HG02798 (cell line): Measurements from ENCODE around the gene RILPL1.
"Not testable (repeated sequence)": the region's sequence is repeated elsewhere in the genome, so short reads cannot be mapped to it uniquely, and the experiment has no call there.

ENCODE experiments used
- ATAC-seq: cut with Tn5 transposase; IDR thresholded peaks from one replicate; pipeline ENCODE4 v1.9.1; 2021; ENCODE audit warnings: mild to moderate bottlenecking; ENCODE audit not compliant: unreplicated experiment, poor library complexity

The RILPL1 gene

GRCh38 chr12:123533672-123534643 lies at the start of gene RILPL1:
TSS of gene RILPL1 (minus strand) at chr12:123533719. CDS start at chr12:123533482, 237 bp downstream.
- ATAC-seq, result peak; percentile 74

DNA sequence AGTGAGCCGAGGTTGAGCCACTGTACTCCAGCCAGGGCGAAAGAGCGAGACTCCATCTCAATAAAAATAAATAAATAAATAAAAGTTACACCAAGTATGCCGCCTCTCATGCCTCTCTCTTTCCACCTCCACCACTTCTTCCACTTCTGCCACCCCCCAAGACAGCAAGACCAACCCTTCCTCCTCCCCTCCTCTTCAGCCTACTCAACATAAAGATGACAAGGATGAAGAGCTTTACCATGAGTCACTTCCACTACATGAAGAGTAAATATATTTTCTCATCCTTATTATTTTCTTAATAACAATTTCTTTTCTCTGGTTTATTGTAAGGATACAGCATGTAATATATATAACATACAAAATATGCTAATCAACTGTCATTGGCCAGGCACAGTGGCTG lies 47.3 kb upstream of the RILPL1 start:
- ATAC-seq, result no peak

GRCh38 chr12:123578829-123579228 lies 45.3 kb upstream of the RILPL1 start:
- ATAC-seq, result not testable (repeated sequence)

DNA sequence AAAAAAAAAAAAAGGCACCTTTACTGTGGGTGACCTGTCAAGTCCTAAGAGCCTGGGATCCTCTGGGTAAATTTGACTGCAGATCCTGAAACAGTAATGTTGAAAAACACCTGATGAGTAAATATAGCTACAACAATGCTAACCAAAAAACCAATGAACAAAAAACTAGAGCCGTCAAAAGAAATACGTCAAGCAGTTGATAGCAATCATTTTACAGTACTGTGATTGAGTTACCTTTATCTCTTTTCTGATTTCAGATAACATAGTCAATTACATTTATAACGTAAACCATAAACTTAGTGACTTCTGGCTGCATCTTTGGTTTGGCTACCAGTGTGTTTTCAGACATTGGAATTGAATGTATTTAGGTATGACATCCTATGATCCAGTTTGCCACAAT lies 44.7 kb upstream of the RILPL1 start:
- ATAC-seq, result no peak

DNA sequence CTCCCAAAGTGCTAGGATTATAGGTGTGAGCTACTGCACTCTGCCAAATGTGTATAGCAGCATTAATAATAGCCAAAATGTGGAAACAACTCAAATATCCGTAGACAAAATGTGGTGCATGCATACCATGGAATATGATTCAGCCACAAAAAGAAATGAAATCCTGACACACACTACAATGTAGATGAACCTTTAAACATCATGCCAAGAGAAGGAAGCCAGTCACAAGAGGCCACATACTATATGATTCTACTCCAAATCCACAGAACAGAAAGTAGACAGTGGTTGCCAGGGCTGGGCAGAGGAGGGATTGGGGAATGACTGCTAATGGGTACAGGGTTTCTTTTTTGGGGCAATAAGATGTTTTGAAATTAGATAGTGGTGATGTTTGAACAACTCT lies 43.1 kb upstream of the RILPL1 start:
- ATAC-seq, result no peak

GRCh38 chr12:123573870-123574269 lies 40.4 kb upstream of the RILPL1 start:
- no peak for ATAC-seq

- ATAC-seq, result no peak
Measured at GRCh38 chr12:123572391-123572790, 38.9 kb upstream of the RILPL1 start.

- ATAC-seq, result no peak
Measured at GRCh38 chr12:123571343-123571813, 37.9 kb upstream of the RILPL1 start.

DNA sequence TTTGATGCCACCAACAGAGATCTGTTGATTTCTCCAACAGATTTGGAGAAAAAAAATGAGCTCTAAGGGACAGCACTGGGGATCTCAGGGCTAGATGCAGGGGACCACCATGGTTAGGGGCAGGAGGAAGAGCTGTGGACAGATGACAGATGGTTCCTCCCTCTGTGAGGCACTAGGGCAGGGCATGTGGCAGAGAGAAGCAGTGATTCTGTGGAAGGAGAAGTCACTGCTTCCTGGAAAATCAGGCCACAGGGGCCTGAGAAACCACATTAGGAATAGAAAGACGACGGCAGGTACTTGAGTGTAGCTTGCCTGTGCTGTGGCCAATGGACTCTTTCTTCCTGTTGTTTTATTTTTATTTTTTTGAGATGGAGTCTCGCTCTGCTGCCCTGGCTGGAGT lies 25.9 kb upstream of the RILPL1 start:
- ATAC-seq, result no peak

DNA sequence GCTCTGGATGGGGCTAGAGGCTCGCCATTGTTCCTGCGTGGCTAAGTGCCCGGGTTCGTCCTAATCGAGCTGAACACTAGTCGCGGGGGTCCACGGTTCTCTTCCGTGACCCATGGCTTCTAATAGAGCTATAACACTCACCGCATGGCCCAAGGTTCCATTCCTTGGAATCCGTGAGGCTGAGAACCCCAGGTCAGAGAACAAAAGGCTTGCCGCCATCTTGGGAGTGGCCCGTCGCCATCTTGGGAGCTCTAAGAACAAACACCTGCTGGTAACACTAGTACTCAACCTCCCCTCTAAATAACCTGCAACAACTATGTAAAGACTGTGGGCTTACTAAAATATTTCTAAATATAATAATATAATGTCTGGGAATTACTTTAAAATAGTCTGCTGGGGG lies 25.0 kb upstream of the RILPL1 start:
- not testable (repeated sequence) for ATAC-seq

DNA sequence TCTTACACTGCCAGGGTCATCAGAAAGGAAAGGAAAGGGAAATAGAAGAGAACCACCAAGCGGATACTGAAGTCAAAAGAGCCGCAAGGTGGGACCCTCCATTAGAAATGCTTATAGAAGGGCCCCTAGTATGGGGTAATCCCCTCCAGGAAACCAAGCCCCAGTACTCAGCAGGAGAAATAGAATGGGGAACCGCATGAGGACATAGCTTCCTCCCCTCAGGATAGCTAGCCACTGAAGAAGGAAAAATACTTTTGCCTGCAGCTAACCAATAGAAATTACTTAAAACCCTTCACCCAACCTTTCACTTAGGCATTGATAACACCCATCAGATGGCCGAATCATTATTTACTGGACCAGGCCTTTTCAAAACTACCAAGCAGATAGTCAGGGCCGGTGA lies 21.3 kb upstream of the RILPL1 start:
- ATAC-seq, result not testable (repeated sequence)

DNA sequence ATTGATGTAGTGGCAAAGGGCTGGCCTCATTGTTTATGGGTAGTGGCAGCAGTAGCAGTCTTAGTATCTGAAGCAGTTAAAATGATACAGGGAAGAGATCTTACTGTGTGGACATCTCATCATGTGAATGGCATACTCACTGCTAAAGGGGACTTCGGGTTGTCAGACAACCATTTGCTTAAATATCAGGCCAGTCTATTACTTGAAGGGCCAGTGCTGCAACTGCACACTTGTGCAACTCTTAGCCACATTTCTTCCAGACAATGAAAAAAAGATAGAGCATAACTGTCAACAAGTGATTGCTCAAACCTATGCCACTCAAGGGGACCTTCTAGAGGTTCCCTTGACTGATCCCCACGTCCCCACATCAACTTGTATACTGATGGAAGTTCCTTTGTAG lies 20.6 kb upstream of the RILPL1 start:
- ATAC-seq, result not testable (repeated sequence)

GRCh38 chr12:123550700-123551099 lies 17.2 kb upstream of the RILPL1 start:
- ATAC-seq, result no peak

- no peak for ATAC-seq
Measured at GRCh38 chr12:123548107-123548506, 14.6 kb upstream of the RILPL1 start.

DNA sequence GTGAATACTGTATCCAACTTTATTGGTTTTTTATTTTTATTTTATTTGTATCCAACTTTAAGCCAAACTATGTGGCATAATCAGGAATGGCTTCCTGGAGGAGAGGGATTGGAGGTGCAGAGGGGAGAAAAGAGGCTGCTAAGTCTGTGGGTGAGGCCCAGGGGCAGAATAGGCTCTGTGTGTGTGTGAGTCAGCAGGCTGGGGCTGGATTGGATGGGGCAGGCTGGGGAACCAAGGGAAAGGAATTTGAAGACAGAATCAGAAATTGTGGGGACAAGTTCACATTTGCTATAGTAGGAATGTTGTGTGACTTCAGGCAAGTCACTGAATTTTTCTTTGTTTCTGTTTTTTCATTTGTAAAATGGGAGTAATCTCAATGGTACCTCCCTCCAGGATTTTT lies 12.8 kb upstream of the RILPL1 start:
- ATAC-seq, result no peak

GRCh38 chr12:123543541-123543940 lies 10.0 kb upstream of the RILPL1 start:
- no peak for ATAC-seq

DNA sequence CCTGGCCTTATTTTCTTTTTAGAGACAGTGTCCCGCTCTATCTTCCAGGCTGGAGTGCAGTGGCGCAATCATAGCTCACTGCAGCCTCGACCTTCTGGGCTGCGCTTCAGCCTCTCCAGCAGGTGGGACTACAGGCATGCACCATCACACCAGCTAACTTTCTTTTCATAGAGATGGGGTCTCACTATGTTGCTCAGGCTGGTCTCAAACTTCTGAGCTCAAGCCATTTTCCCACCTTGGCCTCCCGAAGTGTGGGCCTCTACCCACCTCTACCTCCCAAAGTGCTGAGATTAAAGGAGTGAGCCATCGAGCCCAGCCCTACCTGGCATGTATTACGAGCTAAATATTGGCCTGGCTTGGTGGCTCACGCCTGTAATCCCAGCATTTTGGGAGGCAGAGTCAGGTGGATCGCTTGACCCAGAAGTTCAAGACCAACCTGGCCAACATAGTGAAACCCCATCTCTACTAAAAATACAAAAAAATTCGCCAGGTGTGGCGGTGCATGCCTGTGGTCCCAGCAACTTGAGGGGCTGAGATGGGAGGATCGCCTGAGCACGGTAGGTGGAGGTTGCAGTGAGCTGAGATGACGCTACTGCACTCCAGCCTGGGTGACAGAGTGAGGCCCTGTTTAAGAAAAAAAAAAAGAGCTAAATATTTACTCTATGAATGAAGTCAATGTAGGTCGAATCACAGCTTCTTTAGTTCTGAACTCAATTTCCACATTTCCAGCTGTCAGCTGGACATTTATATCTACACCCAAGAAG lies 7.6 kb upstream of the RILPL1 start:
- ATAC-seq, result no peak

- not testable (repeated sequence) for ATAC-seq
Measured at GRCh38 chr12:123535952-123536351, 2.4 kb upstream of the RILPL1 start.

DNA sequence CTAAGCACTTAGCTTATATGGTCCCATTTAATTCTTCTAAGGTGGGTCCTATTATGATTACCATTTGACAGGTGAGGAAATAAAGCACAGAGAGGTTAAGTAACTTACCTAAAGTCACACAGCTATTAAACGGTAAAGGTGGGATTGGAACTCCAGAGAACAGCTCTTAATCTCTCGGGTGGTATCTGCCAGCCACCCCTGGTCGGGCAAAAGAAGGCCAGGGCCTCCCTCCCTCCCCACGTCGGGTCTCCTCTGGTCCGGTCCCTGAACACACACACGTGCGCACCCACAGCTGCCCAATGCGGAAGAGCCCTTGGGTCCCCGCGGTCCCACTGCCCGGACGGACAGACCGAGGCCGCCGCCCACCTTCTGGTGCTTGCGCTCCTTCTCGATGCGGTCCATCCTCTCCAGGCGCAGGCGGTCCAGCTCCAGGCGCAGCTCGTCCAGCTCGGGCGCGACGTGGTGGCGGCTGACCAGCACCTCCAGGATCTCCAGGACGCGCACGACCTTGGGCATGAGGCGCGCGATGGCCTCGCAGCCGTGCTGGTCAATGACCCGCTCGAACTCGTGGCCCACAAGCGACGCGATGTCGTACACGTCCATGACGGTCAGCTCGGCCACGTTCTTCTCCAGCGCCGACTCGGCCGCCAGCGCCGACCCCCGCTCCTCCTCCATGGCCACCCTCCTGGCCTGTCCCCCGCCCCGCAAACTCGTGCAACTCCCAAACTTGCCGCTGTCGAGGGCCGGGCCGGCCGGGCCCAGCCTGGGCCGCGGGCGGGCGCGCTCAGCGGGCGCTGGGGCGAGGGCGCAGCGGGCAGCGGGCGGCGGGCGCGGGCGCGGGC lies 490 bp downstream of the RILPL1 start:
- ATAC-seq, result no peak

DNA sequence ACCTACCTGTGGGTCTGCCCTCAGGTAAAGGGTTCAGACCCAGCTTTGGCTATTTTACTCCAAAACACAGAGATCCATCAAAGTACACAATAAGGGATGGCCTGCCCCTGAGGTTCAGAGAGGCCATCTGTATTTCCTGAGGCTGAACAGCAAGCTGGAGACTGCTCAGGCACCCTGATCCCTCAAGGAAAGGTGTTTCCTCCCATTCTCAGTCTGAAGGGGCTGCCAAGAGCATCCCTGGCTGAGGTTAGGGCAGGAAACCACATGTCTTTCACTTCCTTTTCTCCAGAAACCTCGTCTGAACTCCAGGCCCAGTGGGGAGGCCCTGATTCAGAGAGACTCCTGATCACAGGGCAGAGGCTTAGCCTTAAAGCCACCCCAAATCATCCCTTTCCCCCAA lies 1.5 kb downstream of the RILPL1 start:
- ATAC-seq, result no peak
